ENCODE measurements around the gene GSTA1.

DNA sequence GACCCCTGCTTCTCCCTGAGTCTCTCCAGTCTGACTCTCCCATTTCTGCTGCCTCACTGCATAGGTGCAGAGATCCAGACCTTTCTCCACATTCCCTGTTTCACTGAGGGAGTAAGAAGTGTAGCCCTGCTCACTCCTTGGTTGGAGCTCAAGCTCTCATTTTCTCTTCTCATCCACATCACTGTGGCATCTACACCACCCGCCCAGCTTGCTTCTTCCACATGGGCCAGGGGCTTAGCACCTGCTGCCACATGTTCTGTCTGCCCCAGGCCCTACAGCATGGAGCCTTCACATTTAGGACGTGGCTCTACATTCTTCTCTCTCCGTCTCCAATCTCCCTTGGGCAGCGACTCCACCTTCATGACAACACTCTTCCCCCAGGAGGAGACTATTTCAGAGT, 45.5 kb upstream of the GSTA1 start:
- TF ChIP-seq, protein P1, sequence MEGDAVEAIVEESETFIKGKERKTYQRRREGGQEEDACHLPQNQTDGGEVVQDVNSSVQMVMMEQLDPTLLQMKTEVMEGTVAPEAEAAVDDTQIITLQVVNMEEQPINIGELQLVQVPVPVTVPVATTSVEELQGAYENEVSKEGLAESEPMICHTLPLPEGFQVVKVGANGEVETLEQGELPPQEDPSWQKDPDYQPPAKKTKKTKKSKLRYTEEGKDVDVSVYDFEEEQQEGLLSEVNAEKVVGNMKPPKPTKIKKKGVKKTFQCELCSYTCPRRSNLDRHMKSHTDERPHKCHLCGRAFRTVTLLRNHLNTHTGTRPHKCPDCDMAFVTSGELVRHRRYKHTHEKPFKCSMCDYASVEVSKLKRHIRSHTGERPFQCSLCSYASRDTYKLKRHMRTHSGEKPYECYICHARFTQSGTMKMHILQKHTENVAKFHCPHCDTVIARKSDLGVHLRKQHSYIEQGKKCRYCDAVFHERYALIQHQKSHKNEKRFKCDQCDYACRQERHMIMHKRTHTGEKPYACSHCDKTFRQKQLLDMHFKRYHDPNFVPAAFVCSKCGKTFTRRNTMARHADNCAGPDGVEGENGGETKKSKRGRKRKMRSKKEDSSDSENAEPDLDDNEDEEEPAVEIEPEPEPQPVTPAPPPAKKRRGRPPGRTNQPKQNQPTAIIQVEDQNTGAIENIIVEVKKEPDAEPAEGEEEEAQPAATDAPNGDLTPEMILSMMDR (IDR thresholded peaks at IDR 0.05): no peak
- TF ChIP-seq POLR2A (IDR thresholded peaks at IDR 0.05): no peak
